ENCODE results near the gene SNRPA1.

SNRPA1 gene

GRCh38 chr15:101318147-101318819 is 23.2 kb upstream of the SNRPA1 start:
- DNase-seq: no peak

GRCh38 chr15:101317336-101317872 is 22.4 kb upstream of the SNRPA1 start:
- no peak for DNase-seq

DNA sequence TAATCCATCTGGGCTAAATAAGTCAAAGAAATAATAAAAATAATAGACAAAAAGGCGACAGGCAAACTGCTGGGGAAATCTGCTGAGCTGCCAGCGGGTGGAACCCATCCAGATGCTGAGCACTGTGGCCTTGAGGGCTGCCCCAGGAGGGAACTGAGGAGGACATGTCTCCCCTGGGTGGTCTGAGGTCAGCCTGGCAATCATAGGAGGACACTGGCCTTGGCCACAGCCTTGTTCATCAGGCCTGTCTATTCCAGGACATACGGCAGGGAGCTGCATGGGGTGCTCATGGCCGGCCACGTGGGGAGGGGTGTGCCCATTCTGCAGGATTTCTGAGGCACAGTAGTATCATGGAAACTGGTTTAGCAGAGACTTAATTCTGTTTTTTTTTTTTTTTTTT is 21.5 kb upstream of the SNRPA1 start:
- DNase-seq: no peak

- no peak for DNase-seq
These were observed 20.7 kb upstream of the SNRPA1 start for GRCh38 chr15:101315736-101316135.

DNA sequence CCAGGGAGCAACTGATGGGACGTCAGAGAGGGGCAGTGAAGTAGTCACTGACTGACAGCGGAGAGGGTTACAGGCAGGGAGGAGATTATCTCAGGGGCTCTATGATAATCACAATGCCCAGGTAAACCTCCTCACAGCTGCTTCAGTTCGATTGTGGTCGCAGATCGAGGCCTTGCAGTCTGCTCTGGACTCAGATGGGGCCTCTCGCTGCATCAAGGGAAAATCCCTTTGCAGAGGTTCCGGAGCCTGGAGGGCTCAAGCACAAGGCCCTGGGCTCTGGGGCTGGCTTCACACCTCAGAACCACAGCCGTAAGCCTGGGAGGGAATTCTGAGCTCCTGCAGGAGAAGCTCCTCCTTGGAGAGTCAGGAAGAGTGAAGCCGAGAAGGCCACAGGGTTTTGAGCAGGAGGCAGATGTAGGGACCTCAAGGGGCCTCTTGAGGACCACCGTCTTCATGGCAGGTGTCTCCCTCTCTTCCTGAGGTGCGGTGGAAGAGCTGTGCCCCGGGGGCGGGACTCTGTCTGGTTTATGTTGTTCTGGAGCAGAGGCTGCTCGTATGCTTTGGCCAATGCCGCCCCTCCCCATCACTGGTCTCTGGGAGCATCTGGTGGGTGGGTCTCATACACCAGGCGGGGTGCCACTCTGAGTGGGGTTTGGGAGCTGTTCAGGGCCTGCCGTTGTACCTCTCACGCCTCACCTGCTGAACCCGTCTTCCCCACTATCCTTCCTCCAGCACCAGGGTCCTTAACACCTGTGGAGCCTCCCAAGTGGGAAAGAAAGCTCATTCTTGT is 19.5 kb upstream of the SNRPA1 start:
- DNase-seq: no peak

GRCh38 chr15:101313041-101313761 is 18.2 kb upstream of the SNRPA1 start:
- DNase-seq: no peak

- DNase-seq: no peak
These were observed 15.5 kb upstream of the SNRPA1 start for GRCh38 chr15:101310508-101310907.

DNA sequence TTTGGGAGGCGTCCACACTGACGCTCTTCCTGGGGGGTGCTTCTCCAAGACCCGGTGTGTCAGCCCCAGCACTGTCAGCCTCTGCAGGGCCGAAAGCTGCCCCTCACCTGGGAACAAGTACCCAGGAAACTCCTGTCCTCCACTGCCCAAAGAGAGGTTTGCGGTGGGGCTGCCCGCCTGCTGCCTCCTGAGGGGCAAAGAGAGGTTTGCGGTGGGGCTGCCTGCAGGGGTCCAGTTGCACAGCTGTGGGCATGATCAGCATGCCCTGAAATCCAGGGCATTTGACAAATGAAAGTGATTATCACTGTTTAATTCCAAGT is 15.1 kb upstream of the SNRPA1 start:
- DNase-seq: no peak

DNA sequence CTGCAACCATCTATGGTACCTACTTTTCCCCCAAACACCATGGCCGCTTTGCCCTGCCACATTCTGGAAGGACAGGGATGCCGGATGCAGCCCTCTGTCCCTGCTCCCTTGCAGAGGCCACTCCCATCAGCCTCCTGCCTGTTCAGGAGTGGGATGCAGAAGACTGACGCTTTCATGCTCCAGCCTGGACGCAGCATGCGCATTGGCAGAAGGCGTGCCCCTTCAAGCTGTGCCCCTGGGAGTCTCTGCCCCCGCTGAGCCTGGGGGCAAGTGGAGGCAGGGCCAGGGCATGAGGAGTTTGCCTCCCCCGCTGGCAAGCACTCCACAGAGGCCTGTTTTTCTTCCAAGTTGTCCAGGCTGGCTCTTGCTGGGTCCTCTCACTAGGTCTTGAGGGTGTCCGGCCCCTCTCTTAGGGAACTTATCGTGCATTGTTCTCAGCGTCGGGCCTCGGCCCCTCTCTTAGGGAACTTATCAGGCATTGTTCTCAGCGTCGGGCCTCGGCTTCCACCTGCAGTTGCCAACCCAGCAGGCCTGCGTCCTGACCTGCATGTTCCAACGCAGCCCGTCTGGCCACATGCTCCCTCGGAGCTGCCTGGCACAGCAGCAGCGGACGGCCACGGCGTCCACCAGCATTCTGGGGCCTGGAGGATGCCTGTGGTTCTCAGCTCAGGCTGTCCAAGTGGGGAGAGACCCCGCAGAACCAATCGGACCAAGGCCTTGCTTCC is 14.6 kb upstream of the SNRPA1 start:
- no peak for DNase-seq

- DNase-seq: no peak
These were observed 13.8 kb upstream of the SNRPA1 start for GRCh38 chr15:101308604-101309435.

GRCh38 chr15:101307897-101308603 is 13.0 kb upstream of the SNRPA1 start:
- no peak for DNase-seq

DNA sequence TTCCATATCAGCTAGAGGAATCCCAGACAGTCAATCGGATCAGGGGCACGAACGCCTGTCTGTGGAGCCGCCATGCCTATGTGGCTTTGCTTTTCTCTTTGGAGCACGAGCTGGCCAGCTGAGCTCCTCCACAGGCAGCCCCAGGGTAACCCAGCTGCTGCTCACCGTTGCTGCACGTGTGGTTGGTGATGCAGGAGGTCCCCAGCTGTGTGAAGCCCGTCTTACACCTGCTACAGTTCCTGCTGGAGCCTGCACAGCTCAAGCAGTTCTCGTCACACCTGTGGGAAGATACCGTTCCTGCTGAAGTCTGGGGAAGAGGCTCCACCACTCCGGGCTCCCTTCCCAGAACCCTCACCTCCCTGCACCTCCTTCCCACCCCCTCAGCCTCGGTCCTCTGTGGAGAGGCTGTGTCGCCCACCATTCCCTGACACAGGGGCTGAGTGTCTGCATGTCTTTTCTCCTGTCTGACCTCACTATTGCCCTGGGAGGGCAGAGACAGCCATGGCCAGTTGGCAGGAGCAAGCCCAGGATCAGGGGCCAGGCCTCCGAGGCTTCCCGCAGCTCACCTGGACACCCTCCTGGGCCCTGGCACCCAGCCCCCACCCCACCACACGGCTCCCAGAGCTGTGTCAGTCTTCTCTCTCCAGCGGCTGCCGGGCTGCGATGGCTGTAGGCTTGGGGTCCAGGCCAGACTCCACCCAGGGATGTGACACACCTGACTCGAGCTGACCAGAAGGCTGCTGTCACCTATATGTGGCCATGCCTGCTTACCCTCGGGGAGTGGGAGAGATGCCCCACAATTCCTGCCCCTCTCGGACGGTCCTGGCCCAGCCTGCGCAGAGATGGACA is 12.2 kb upstream of the SNRPA1 start:
- no peak for DNase-seq

- DNase-seq: no peak
These were observed 11.4 kb upstream of the SNRPA1 start for GRCh38 chr15:101306341-101307047.

- DNase-seq: no peak
These were observed 10.8 kb upstream of the SNRPA1 start for GRCh38 chr15:101305820-101306255.

GRCh38 chr15:101303408-101303807 is 8.4 kb upstream of the SNRPA1 start:
- no peak for DNase-seq

DNA sequence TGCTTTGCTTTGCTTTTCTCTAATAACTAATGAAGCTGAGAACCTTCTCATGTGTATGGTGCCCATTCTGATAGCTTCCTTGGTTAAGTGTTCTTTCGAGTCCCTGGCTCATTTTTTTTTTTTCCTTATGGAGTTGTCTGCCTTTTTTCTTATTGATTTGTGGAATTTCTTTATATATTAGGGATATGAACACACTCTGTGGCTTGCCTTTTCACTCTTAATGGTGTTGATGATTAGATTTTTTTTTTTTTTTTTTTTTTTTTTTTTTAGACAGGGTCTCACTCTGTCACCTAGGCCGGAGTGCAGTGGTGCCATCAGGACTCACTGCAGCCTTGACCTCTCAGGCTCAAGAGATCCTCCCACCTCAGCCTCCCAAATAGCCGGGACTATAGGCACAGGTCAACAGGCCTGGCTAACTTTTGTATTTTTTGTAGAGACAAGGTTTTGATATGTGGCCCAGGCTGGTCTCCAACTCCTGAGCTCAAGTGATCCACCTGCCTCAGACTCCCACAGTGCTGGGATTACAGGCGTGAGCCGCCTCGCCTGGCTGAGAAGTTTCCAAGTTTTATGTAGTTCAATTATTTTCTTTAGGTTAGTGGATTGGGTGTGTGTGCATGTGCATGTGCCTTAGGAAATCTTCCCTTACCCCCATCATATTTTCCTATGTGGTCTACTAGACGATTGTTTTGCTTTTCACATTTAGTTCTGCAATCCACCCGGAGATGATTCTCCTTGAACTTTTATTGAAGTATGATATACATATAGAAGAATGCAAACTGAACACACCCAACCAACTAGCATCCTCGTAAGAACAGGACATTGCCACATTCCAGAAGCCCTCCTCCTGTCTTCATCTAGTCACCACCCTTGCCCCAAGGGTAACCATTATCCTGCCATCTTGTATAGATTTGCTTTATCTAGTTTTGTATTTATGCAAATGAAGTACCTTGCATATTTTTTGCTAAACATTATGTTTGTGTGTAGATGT is 1.7 kb upstream of the SNRPA1 start:
- no peak for DNase-seq

GRCh38 chr15:101295607-101296161 is 636 bp upstream of the SNRPA1 start:
- no peak for DNase-seq

- DNase-seq: no peak
These were observed 1.9 kb downstream of the SNRPA1 start for GRCh38 chr15:101293122-101293521.

All from NCI-H446 (cell line).